Stimulated activated CD4-positive, alpha-beta T cell treated with anti-CD3 and anti-CD28 coated beads, Interleukin-2, amount 100 ng/mL, for 24 hours (primary cell): ENCODE results near the gene BCL6B.

Source experiments
- DNase-seq, 2 donors: peaks; one replicate each; pipeline ENCODE4 v3.0.0-alpha.2; 2020

BCL6B gene

GRCh38 chr17:7010523-7010922 lies 12.3 kb upstream of the BCL6B start:
- DNase-seq, result no peak

DNA sequence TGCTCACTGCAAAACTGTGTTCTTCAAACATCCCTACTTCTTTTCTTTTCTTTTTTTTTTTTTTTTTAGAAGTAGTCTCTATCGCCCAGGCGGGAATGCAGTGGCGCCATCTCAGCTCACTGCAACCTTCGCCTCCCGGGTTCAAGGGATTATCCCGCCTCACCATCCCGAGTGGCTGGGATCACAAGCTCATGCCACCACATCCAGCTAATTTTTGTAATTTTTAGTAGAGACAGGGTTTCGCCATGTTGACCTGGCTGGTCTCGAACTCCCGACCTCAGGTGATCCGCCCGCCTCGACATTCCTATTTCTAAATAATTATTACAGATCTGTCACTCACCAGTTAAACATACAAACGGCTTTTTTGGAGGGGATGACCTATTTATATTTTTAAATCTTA lies 11.4 kb upstream of the BCL6B start:
- no peak for DNase-seq

GRCh38 chr17:7011942-7012254 lies 11.0 kb upstream of the BCL6B start:
- no peak for DNase-seq

- DNase-seq, result peak; percentile 97
These were observed 8.4 kb upstream of the BCL6B start for GRCh38 chr17:7014261-7014994.

GRCh38 chr17:7014995-7015958 lies 7.6 kb upstream of the BCL6B start:
- DNase-seq, result peak; percentile 78 to 81

DNA sequence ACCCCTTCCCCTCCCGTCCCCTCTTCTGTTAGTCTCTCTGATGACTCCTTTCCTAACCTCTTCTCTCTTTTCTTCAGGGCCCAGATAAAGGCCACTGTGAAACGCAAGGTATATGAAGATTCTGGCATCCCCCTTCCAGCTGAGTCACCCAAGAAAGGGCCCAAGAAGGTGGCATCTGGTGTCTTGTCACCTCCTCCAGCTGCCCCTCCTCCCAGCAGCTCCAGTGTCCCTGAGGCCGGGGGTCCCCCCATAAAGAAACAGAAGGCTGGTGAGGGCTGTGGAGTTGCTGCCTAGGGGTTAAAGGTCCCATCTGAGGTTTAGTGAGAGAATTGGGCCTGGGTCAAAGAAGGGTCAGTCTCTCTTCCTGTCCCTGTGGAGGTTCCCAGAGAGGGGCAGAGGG lies 6.4 kb upstream of the BCL6B start:
- no peak for DNase-seq

GRCh38 chr17:7016886-7017826 lies 5.7 kb upstream of the BCL6B start:
- no peak for DNase-seq

GRCh38 chr17:7017827-7018200 lies 5.0 kb upstream of the BCL6B start:
- DNase-seq, result no peak

- DNase-seq, result no peak
These were observed 4.4 kb upstream of the BCL6B start for GRCh38 chr17:7018331-7018964.

- DNase-seq, result no peak
These were observed 3.5 kb upstream of the BCL6B start for GRCh38 chr17:7019367-7019766.

GRCh38 chr17:7019839-7020519 lies 2.9 kb upstream of the BCL6B start:
- no peak for DNase-seq

DNA sequence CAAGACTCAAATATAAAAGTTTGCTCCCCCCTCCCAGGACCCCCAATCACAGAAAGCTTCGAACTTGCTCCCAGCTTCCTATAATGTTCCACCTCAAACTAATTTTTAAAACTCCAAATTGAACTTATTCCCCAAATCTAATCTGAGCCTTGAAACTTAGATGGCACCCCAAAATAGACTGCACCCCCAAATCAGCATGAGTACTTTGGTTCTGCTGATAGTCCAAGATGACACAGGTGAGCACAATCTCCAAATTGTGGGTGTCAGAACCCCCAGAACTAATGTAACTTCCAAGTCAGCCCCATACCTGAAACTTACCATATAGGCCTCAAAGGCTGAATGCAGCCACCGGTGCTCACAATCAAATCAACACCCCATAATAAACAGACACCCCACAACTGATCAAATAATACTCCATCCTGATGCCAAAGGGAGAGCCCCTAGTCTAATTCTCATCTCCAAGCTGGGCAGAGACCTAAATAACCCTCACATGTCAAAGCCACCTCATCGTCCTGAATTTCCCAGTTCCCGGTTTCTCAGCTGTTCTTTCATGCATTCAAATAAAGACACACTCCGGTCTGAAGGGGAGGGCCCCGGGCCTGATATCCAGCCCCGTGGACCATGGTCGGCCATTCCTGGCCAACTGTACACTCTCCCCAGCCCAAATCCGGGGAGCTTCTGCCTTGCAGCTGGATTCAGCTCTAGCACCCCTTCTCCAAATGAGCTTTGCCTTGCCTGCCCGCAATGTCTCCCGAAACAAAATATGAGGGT lies 1.8 kb upstream of the BCL6B start:
- DNase-seq, result no peak

GRCh38 chr17:7021993-7022778 lies 664 bp upstream of the BCL6B start:
- DNase-seq, result peak; percentile 83 to 88

DNA sequence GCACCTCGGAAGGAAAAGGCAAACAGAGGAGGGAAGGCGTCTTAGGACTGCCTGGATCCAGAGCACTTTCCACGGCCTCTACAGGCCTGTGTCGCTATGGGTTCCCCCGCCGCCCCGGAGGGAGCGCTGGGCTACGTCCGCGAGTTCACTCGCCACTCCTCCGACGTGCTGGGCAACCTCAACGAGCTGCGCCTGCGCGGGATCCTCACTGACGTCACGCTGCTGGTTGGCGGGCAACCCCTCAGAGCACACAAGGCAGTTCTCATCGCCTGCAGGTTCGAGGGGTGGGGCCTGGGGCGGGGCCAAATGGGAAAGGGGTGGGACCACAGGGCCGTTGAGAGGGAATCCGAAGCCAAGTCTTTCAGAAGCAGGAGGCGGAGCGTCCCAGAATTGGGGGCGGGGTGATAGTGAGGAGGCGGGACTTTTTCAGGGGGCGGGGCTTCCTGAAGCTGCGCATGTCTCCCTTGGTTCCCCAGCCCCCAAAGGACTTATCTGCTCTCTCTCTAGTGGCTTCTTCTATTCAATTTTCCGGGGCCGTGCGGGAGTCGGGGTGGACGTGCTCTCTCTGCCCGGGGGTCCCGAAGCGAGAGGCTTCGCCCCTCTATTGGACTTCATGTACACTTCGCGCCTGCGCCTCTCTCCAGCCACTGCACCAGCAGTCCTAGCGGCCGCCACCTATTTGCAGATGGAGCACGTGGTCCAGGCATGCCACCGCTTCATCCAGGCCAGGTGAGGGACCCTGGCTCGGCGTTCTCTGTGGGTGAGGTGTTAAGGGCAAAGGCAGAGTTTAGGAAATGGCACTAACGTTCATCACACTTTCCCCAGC lies 939 bp downstream of the BCL6B start:
- DNase-seq, result peak; percentile 92 to 96

DNA sequence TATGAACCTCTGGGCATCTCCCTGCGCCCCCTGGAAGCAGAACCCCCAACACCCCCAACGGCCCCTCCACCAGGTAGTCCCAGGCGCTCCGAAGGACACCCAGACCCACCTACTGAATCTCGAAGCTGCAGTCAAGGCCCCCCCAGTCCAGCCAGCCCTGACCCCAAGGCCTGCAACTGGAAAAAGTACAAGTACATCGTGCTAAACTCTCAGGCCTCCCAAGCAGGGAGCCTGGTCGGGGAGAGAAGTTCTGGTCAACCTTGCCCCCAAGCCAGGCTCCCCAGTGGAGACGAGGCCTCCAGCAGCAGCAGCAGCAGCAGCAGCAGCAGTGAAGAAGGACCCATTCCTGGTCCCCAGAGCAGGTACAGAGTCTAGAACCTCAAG lies 1.5 kb downstream of the BCL6B start:
- DNase-seq, result no peak

DNA sequence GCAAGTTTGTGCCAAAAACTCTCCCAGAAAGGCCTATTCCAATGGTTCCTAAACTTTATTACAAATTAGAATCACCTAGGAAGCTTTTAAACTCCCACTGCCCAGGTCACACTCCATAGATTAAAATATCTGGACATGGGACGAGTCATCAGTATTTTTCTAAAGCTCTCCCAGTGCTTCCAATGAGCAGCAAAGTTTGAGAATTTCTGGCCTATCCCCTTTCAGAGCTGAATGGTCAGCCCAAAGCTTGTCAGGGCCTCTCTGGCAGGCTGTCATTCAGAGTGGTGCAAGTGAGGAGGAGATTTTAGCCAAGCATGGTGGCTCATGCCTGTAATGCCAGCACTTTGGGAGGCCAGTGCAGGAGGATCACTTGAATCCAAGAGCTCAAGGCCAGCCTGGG lies 2.4 kb downstream of the BCL6B start:
- no peak for DNase-seq

GRCh38 chr17:7026471-7027115 lies 3.7 kb downstream of the BCL6B start:
- DNase-seq, result no peak

- no peak for DNase-seq
These were observed 4.5 kb downstream of the BCL6B start for GRCh38 chr17:7027335-7027734.

GRCh38 chr17:7029096-7029495 lies 6.2 kb downstream of the BCL6B start:
- DNase-seq, result no peak
